Activated T-cell treated with anti-CD3 and anti-CD28 coated beads, Interleukin-2, amount 50 U/mL, for 4 hours (primary cell): ENCODE data around the gene HS1BP3. TPM values are rescaled to one million over a fixed set of nuclear protein-coding genes. Genes with fewer than 3 reads are reported as not detected.
A peak's percentile ranks its signal among the peaks of the same experiment; 100 is the strongest.

Source experiments
- ATAC-seq, 2 donors: fragments of 200-7000 bp; cut with Tn5 transposase; one replicate each; pipeline ENCODE4 v1.10.0; 2021
- DNase-seq: peaks from one replicate; pipeline ENCODE4 v3.0.0-alpha.2; 2020
- H3K27me3 Mint-ChIP-seq: one replicate; pipeline ENCODE4 v1.8.0; 2021; ENCODE audit warnings: low read depth, mixed read lengths
- H3K36me3 Mint-ChIP-seq: one replicate; pipeline ENCODE4 v1.8.0; 2022; ENCODE audit warnings: mixed read lengths; ENCODE audit not compliant: insufficient read depth
- H3K4me1 Mint-ChIP-seq: one replicate; pipeline ENCODE4 v1.8.0; 2021; ENCODE audit warnings: low read depth, mixed read lengths
- H3K4me3 Mint-ChIP-seq: one replicate; pipeline ENCODE4 v1.8.0; 2021; ENCODE audit warnings: mild to moderate bottlenecking, moderate library complexity, mixed read lengths
- H3K9me3 Mint-ChIP-seq: one replicate; pipeline ENCODE4 v1.8.0; 2021; ENCODE audit warnings: mixed read lengths
- total RNA-seq, 3 donors: library from RNA; stranded (reverse); gene quantifications; one replicate each; pipeline ENCODE4 v1.2.1, GENCODE V29; 2021

Gene HS1BP3
- total RNA-seq, 3 donors from 2014 or later: 6.0 to 6.7 (median 6.3) TPM

- Mint-ChIP-seq H3K9me3 (no peaks in the 10 kb centered on the region), H3K27me3 (no peaks in the 10 kb centered on the region), H3K36me3 (peaks cover 4% of the 10 kb centered on the region), H3K4me1 (peaks cover 9% of the 10 kb centered on the region), H3K4me3 (no peak overlapping the region)
- ATAC-seq: no peak
- no peak for DNase-seq
Measured at GRCh38 chr2:20596193-20596972, 54.5 kb downstream of the HS1BP3 start.

DNA sequence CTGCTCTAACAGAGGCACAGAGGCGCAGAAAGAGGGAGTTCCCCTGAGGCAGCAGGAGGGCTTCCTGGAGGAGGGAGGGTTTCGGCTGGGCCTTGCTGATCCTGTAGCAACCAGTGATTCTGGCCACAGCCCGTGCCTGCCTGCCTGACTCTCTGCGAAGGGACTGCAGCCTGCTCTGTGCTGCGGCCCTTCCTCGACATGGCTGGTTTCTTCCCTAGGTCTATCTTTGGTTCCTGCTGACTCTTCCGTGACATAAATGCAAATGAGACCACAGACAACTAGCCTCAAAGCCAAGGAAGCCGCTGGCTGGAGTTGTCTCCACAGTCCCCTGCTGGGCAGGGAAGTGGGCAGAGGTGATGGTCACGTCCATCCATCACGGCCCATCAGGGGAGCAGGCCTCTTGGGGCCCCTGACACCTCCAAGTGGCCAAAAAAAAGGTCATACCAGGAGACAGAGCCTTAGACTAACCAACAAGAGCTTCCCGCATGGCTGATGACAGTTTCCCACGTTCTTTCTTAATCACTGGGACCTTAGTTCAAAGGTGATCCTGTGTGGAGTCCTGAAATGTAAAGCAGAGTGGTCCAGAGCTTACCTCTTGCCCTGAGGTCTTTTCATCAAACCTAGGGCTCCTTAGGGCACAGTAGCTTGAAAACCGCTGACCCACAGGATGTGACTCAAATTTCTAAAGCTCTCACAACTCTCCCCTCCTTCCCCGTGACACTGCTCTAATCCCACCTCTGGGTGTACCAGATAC, 55.3 kb downstream of the HS1BP3 start:
- ATAC-seq (peak in 1 of 2 donors; percentile 67), DNase-seq (no peak)
- H3K36me3 Mint-ChIP-seq: peaks cover 4% of the 10 kb centered on the region
- peaks cover 9% of the 10 kb centered on the region for H3K4me1 Mint-ChIP-seq
- H3K27me3 Mint-ChIP-seq: no peaks in the 10 kb centered on the region
- H3K4me3 Mint-ChIP-seq: no peak overlapping the region
- H3K9me3 Mint-ChIP-seq: no peaks in the 10 kb centered on the region

DNA sequence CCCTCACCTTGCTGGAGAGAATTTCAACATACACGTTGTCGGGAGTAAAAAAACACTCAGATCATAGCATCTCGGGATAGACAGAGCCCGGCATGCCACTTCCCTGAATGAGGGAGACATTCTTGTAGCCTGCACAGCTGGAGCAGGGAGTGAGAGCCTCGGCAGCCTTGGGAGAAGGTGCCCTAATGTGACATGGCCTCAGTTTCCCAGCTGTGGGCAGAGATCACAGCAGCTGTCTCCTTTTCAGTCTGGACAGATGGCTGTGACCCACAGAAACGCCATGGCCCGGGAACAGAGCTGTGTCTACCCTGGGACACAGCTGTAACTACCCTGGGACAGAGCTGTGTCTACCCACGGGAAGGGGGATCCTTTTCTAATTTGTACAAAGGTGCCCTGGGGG, 55.9 kb downstream of the HS1BP3 start:
- H3K27me3 Mint-ChIP-seq: no peaks in the 10 kb centered on the region
- DNase-seq: no peak
- peaks cover 4% of the 10 kb centered on the region for H3K36me3 Mint-ChIP-seq
- H3K4me3 Mint-ChIP-seq: no peak overlapping the region
- no peak for ATAC-seq
- peaks cover 9% of the 10 kb centered on the region for H3K4me1 Mint-ChIP-seq
- no peaks in the 10 kb centered on the region for H3K9me3 Mint-ChIP-seq

DNA sequence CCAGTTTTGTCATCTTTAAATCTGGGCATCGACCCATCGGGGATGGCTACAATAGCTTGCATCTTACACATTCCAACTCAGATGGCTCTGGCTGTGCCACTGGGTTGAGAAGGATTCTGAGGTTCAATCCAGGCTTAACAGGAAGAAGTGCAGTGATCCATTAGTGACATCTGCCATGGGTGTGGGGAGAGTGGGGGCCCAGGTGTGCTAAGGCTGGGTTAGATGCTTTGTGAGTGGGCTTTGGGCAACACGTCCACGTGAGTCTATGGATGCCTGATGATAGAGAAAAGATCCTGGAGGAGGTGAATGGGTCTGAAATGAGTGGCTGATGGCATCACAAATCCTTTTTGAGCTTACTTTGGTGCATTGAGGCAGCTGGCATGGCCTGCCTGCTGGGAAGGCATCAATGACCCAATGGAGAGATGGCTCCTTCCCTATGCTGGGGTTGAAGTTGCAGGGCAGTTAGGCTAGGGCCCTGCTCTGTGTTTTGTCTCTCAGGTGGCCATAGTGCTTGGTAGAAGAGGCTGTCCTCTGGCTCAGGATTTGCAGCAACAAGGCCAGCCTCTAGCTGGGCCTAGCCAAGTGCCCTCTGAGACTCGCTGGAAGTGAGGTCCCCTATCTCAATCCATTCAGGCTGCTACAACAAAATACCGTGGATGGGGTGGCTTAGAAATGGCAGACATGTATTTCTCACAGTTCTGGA, 56.7 kb downstream of the HS1BP3 start:
- Mint-ChIP-seq H3K27me3 (no peaks in the 10 kb centered on the region), H3K9me3 (no peaks in the 10 kb centered on the region), H3K36me3 (peaks cover 4% of the 10 kb centered on the region), H3K4me1 (peaks cover 9% of the 10 kb centered on the region), H3K4me3 (no peak overlapping the region)
- ATAC-seq (no peak), DNase-seq (no peak)

- peaks cover 9% of the 10 kb centered on the region for H3K4me1 Mint-ChIP-seq
- peaks cover 4% of the 10 kb centered on the region for H3K36me3 Mint-ChIP-seq
- DNase-seq: no peak
- no peak overlapping the region for H3K4me3 Mint-ChIP-seq
- no peaks in the 10 kb centered on the region for H3K27me3 Mint-ChIP-seq
- no peaks in the 10 kb centered on the region for H3K9me3 Mint-ChIP-seq
- ATAC-seq: no peak
Measured at GRCh38 chr2:20593072-20594034, 57.5 kb downstream of the HS1BP3 start.

GRCh38 chr2:20592106-20593071, 58.5 kb downstream of the HS1BP3 start:
- Mint-ChIP-seq H3K27me3 (no peaks in the 10 kb centered on the region), H3K9me3 (no peaks in the 10 kb centered on the region), H3K4me3 (no peak overlapping the region), H3K36me3 (peaks cover 4% of the 10 kb centered on the region), H3K4me1 (peaks cover 9% of the 10 kb centered on the region)
- DNase-seq: no peak
- ATAC-seq: no peak

GRCh38 chr2:20590704-20591515, 60.0 kb downstream of the HS1BP3 start:
- H3K4me1 Mint-ChIP-seq: peaks cover 7% of the 10 kb centered on the region
- ATAC-seq (no peak), DNase-seq (no peak)
- H3K9me3 Mint-ChIP-seq: no peaks in the 10 kb centered on the region
- H3K36me3 Mint-ChIP-seq: peaks cover 4% of the 10 kb centered on the region
- H3K27me3 Mint-ChIP-seq: no peaks in the 10 kb centered on the region
- no peak overlapping the region for H3K4me3 Mint-ChIP-seq

DNA sequence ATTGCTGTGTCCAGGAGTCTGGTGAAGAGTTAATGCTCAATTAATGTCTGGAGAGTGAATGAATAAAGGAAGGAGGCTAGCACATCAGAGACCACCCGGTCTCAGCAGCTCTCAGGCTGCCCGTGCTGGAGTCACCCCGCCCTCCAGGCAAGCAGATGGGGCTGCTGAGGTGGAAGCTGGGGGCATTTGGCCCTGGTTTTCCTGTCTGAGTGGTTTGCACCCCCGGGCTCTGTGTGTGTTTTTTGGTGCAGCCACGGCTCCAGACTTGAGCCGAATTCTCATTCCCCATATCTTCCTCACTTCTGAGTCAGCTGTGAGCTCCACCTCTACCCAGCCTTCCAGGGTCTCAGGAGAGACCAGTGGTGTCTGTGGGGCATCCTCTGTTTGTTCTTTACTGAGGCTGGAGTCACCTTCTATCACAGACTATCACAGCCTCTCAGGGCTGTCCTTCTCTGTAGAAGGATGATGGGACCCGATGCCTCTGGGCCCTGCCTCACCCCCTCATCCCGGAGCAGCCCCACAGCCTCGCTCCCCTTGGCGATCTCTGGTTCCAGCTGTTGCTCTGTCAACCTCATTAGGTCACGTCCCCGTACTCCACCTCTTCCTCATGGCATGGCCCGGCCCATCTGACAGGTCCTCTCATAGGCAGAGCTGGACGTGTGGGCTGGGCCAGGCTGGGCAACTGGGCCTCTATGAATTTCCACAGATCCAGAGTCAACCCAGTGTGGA, 60.8 kb downstream of the HS1BP3 start:
- Mint-ChIP-seq H3K9me3 (no peaks in the 10 kb centered on the region), H3K36me3 (peaks cover 4% of the 10 kb centered on the region), H3K4me1 (peaks cover 3% of the 10 kb centered on the region), H3K4me3 (no peak overlapping the region), H3K27me3 (no peaks in the 10 kb centered on the region)
- DNase-seq (no peak), ATAC-seq (no peak)

- H3K36me3 Mint-ChIP-seq: peaks cover 4% of the 10 kb centered on the region
- H3K4me3 Mint-ChIP-seq: no peak overlapping the region
- no peak for DNase-seq
- H3K9me3 Mint-ChIP-seq: no peaks in the 10 kb centered on the region
- peaks cover 3% of the 10 kb centered on the region for H3K4me1 Mint-ChIP-seq
- H3K27me3 Mint-ChIP-seq: no peaks in the 10 kb centered on the region
- ATAC-seq: no peak
Measured at GRCh38 chr2:20588918-20589871, 61.7 kb downstream of the HS1BP3 start.

DNA sequence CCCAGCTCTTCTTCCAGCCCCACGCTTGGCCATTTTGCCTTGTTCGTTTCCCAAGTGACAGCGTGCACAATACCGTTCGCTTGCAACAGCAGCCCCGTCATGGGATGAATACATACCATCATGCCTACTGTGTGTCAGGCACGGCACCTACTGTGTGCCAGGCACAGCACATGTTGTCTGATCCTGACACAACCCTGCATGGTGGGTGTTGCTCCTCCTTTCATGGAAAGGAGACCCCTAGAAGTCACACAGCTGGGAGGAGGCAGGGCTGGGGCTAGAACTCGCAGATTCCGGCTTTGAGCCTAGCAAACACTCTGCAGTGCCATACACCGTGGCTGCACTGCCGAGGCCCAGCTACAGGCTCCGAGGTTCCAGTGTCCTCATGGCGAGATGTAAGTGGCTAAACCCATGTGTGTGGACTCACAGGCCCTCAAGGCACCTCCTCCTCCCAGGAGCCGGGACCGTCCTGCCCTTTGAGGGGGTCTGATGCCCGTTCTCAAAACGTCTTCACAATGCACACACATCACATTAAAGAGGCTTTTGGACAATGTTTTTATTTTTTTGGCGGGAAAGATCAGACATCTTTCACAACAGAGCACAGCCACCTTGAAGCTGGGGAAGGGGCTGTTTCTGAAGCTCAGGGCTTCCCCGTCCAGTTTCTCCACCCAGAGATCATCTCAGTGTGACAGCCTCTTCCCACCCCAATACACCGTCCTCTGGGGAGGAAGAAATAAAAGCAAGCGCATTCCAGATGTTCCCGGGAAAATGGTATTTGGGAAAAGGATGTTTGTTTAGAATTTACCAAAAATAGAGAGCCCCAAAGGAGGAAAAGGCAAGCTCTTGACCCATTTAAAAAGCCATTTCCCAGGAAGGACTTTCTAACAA, 64.9 kb downstream of the HS1BP3 start:
- Mint-ChIP-seq H3K27me3 (no peaks in the 10 kb centered on the region), H3K4me3 (no peak overlapping the region), H3K4me1 (peaks cover 3% of the 10 kb centered on the region), H3K36me3 (no peaks in the 10 kb centered on the region), H3K9me3 (no peaks in the 10 kb centered on the region)
- DNase-seq: no peak
- no peak for ATAC-seq
